K562 (cell line): Measurements from ENCODE around the gene RALGAPB.

ENCODE experiments used
- CHCHD3 ChIP-seq: fragments of 250-450 bp; sonication (Bioruptor Pico); IDR thresholded peaks from 2 replicates; pipeline ENCODE4 v2.1.2; 2022; ENCODE audit warnings: mild to moderate bottlenecking
- CTCF ChIP-seq, 3 experiments: IDR thresholded peaks in 2 of 3; conservative IDR thresholded peaks in 1 of 3; 2 replicates each; pipeline ENCODE4 v1.5.1; 2011 to 2012; ENCODE audit warnings: low read length in 3 of 3, mild to moderate bottlenecking in 3 of 3, control low read depth in 2 of 3, improper control_type of control experiment in 1 of 3, inconsistent platforms in 1 of 3, low read depth in 1 of 3, mixed read lengths in 1 of 3, moderate library complexity in 1 of 3; ENCODE audit not compliant: insufficient read depth in 2 of 3
- EP300 ChIP-seq: IDR thresholded peaks from 2 replicates; pipeline ENCODE4 v1.6.1; 2012; ENCODE audit warnings: low read length, improper control_type of control experiment
- PCBP2 ChIP-seq: fragments of 200-400 bp; formaldehyde crosslinking; IDR thresholded peaks from 2 replicates; pipeline ENCODE4 v1.6.1; 2018; ENCODE audit warnings: low read length, low read depth, mild to moderate bottlenecking, moderate library complexity; ENCODE audit not compliant: poor library complexity, severe bottlenecking
- POLR2A ChIP-seq: fragments of 450-650 bp; conservative IDR thresholded peaks from 2 replicates; pipeline ENCODE4 v1.6.1; 2016
- POLR2AphosphoS5 ChIP-seq: IDR thresholded peaks from 2 replicates; pipeline ENCODE4 v1.6.1; 2011; ENCODE audit warnings: mild to moderate bottlenecking, low read depth, low read length, moderate library complexity; ENCODE audit not compliant: control insufficient read depth, insufficient read depth
- TARDBP ChIP-seq: fragments of 450-650 bp; IDR thresholded peaks from 2 replicates; pipeline ENCODE4 v1.6.1; 2016
- ZFX ChIP-seq: sonication (generic); formaldehyde crosslinking; IDR thresholded peaks from 2 replicates; pipeline ENCODE4 v1.8.0; 2022; ENCODE audit warnings: mild to moderate bottlenecking, missing genetic modification reagents, moderate library complexity
- ZSCAN29 ChIP-seq: fragments of 450-650 bp; IDR thresholded peaks from 2 replicates; pipeline ENCODE4 v1.6.1; 2017
- TF ChIP-seq, protein P1 (sequence below): sonication (generic); formaldehyde crosslinking; IDR thresholded peaks from 2 replicates; pipeline ENCODE4 v1.8.1; 2023; ENCODE audit warnings: mild to moderate bottlenecking, missing genetic modification reagents

DNA sequence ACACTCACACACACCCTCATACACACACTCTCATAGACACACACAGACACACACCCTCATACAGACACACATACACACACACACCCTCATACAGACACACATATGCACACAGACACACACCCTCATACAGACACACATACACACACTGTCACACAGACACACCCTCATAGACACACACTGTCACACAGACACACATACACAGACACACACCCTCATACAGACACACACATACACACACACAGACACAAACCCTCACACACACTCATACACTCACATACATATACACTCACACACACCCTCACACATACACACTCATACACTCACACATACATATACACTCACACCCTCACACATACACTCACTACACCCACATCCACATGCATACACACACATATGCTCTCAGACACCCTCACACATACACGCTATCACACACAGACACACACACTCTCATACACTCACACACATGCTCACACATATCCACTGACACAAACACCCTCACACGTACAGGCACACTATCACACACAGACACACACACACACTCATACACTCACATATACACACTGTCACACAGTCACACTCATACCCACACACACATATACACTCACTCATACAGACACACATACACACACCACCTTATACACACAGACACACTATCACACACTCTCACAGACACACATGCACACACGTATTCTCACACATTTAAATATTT, 117.5 kb downstream of the RALGAPB start:
- TF ChIP-seq TARDBP (no peak), POLR2AphosphoS5 (no peak), ZFX (CRISPR knock-in tag) (no peak), EP300 (no peak), PCBP2 (no peak), CHCHD3 (CRISPR knock-in tag) (no peak), POLR2A (no peak), ZSCAN29 (no peak), CTCF (IDR thresholded peaks at IDR 0.05 in 2 of 3, conservative IDR thresholded peaks at IDR 0.05 in 1 of 3; ENCODE audit: insufficient read depth in 2 of 3, low read depth in 1 of 3, low read length in 3 of 3) (no peak)
- TF ChIP-seq, protein P1, sequence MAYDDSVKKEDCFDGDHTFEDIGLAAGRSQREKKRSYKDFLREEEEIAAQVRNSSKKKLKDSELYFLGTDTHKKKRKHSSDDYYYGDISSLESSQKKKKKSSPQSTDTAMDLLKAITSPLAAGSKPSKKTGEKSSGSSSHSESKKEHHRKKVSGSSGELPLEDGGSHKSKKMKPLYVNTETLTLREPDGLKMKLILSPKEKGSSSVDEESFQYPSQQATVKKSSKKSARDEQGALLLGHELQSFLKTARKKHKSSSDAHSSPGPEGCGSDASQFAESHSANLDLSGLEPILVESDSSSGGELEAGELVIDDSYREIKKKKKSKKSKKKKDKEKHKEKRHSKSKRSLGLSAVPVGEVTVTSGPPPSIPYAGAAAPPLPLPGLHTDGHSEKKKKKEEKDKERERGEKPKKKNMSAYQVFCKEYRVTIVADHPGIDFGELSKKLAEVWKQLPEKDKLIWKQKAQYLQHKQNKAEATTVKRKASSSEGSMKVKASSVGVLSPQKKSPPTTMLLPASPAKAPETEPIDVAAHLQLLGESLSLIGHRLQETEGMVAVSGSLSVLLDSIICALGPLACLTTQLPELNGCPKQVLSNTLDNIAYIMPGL (CRISPR knock-in tag) = no peak
